ENCODE measurements around the gene TLL1.

Gene TLL1

GRCh38 chr4:166087569-166087968 lies 214.5 kb downstream of the TLL1 start:
- Histone ChIP-seq H3K4me1 (ENCODE audit: low read length) (no peaks in the 10 kb centered on the region), H2AFZ (ENCODE audit: low read length) (no peak overlapping the region), H3F3A (ENCODE audit: insufficient read depth, low read length) (no peaks in the 10 kb centered on the region), H3K36me3 (replicated peaks; ENCODE audit: insufficient read depth, low read length) (no peaks in the 10 kb centered on the region), H3K9ac (ENCODE audit: low read length) (no peak overlapping the region), H3K9me2 (replicated peaks; ENCODE audit: insufficient read depth, low read length) (no peaks in the 10 kb centered on the region), H3K4me2 (ENCODE audit: low read depth, low read length) (no peak overlapping the region), H3K27ac (ENCODE audit: low read length) (no peak overlapping the region), H3K27me3 (replicated peaks; ENCODE audit: insufficient read depth, low read length) (no peaks in the 10 kb centered on the region), H4K20me1 (ENCODE audit: insufficient read depth, low read length) (no peaks in the 10 kb centered on the region), H3K4me3 (ENCODE audit: low read length) (no peak overlapping the region), H3K79me2 (ENCODE audit: low read length) (no peaks in the 10 kb centered on the region), H3K9me3 (replicated peaks; ENCODE audit: insufficient read depth, low read length) (no peaks in the 10 kb centered on the region)
- DNase-seq: no peak
- no peak for TF ChIP-seq EZH2 (optimal IDR thresholded peaks at IDR 0.05; ENCODE audit: low read depth, low read length)
- no peak for TF ChIP-seq EZH2phosphoT487 (IDR thresholded peaks at IDR 0.05; ENCODE audit: low read length)
- no peak for TF ChIP-seq CTCF (IDR thresholded peaks at IDR 0.05; ENCODE audit: low read length)

- no peaks in the 10 kb centered on the region for H3K4me1 ChIP-seq (ENCODE audit: low read length)
- H2AFZ ChIP-seq (ENCODE audit: low read length): no peak overlapping the region
- H3K27me3 ChIP-seq (replicated peaks; ENCODE audit: insufficient read depth, low read length): no peaks in the 10 kb centered on the region
- no peak overlapping the region for H3K9ac ChIP-seq (ENCODE audit: low read length)
- no peak for DNase-seq
- no peaks in the 10 kb centered on the region for H3K79me2 ChIP-seq (ENCODE audit: low read length)
- no peak for TF ChIP-seq CTCF (IDR thresholded peaks at IDR 0.05; ENCODE audit: low read length)
- TF ChIP-seq EZH2phosphoT487 (IDR thresholded peaks at IDR 0.05; ENCODE audit: low read length): no peak
- TF ChIP-seq EZH2 (optimal IDR thresholded peaks at IDR 0.05; ENCODE audit: low read depth, low read length): no peak
- H3K4me3 ChIP-seq (ENCODE audit: low read length): no peak overlapping the region
- H3F3A ChIP-seq (ENCODE audit: insufficient read depth, low read length): no peaks in the 10 kb centered on the region
- H3K36me3 ChIP-seq (replicated peaks; ENCODE audit: insufficient read depth, low read length): no peaks in the 10 kb centered on the region
- no peak overlapping the region for H3K27ac ChIP-seq (ENCODE audit: low read length)
- no peaks in the 10 kb centered on the region for H3K9me2 ChIP-seq (replicated peaks; ENCODE audit: insufficient read depth, low read length)
- H3K4me2 ChIP-seq (ENCODE audit: low read depth, low read length): no peak overlapping the region
- H3K9me3 ChIP-seq (replicated peaks; ENCODE audit: insufficient read depth, low read length): no peaks in the 10 kb centered on the region
- no peaks in the 10 kb centered on the region for H4K20me1 ChIP-seq (ENCODE audit: insufficient read depth, low read length)
Observed at GRCh38 chr4:166088576-166088975, 215.5 kb downstream of the TLL1 start.

- no peaks in the 10 kb centered on the region for H3K36me3 ChIP-seq (replicated peaks; ENCODE audit: insufficient read depth, low read length)
- H3K9me3 ChIP-seq (replicated peaks; ENCODE audit: insufficient read depth, low read length): no peaks in the 10 kb centered on the region
- H3K4me1 ChIP-seq (ENCODE audit: low read length): no peaks in the 10 kb centered on the region
- H3F3A ChIP-seq (ENCODE audit: insufficient read depth, low read length): no peaks in the 10 kb centered on the region
- H3K27ac ChIP-seq (ENCODE audit: low read length): no peak overlapping the region
- no peaks in the 10 kb centered on the region for H4K20me1 ChIP-seq (ENCODE audit: insufficient read depth, low read length)
- no peak overlapping the region for H3K9ac ChIP-seq (ENCODE audit: low read length)
- DNase-seq: no peak
- H3K4me2 ChIP-seq (ENCODE audit: low read depth, low read length): no peak overlapping the region
- TF ChIP-seq CTCF (IDR thresholded peaks at IDR 0.05; ENCODE audit: low read length) (no peak), EZH2phosphoT487 (IDR thresholded peaks at IDR 0.05; ENCODE audit: low read length) (no peak), EZH2 (optimal IDR thresholded peaks at IDR 0.05; ENCODE audit: low read depth, low read length) (no peak)
- H3K79me2 ChIP-seq (ENCODE audit: low read length): no peaks in the 10 kb centered on the region
- H3K4me3 ChIP-seq (ENCODE audit: low read length): no peak overlapping the region
- no peaks in the 10 kb centered on the region for H3K27me3 ChIP-seq (replicated peaks; ENCODE audit: insufficient read depth, low read length)
- H2AFZ ChIP-seq (ENCODE audit: low read length): no peak overlapping the region
- H3K9me2 ChIP-seq (replicated peaks; ENCODE audit: insufficient read depth, low read length): no peaks in the 10 kb centered on the region
Observed at GRCh38 chr4:166091146-166091545, 218.1 kb downstream of the TLL1 start.

Measured in MM.1S (cell line).